Measurements from ENCODE around the gene SAE1. TPM values are rescaled to one million over a fixed set of nuclear protein-coding genes. Genes with fewer than 3 reads are reported as not detected.
A peak's percentile ranks its signal among the peaks of the same experiment; 100 is the strongest.

The SAE1 gene
- total and polyA plus RNA-seq, 10 of the 15 experiments (the other 5 are each of a cell fraction or from before 2014, with no cell fraction given): 62.0 to 246 (median 148) TPM

GRCh38 chr19:47231215-47232054 is 100.8 kb downstream of the SAE1 start (continued):
- TF ChIP-seq CUX1 (IDR thresholded peaks at IDR 0.05; ENCODE audit: insufficient replicate concordance, low read depth, low read length) (no peak), PRDM15 (CRISPR knock-in tag; IDR thresholded peaks at IDR 0.05) (no peak), E4F1 (IDR thresholded peaks at IDR 0.05; ENCODE audit: borderline replicate concordance, partially characterized antibody) (no peak), MTA2 (IDR thresholded peaks at IDR 0.05; ENCODE audit: low read depth) (peak; percentile 45), CBFB (IDR thresholded peaks at IDR 0.05; ENCODE audit: low read depth) (0 out of 2 replicates have a peak, but pooled peaks have one; percentile 46), SMARCA5 (IDR thresholded peaks at IDR 0.05) (peak; percentile 38; the same call in 1 of the 2 replicates), E2F4 (IDR thresholded peaks at IDR 0.05; ENCODE audit: low read depth, low read length) (no peak), ESRRA (IDR thresholded peaks at IDR 0.05; ENCODE audit: low read length) (no peak), HSF1 (IDR thresholded peaks at IDR 0.05; ENCODE audit: low read depth, low read length) (no peak)

Data from GM12878 (cell line).